ENCODE measurements around the gene NAALADL2. TPM values are rescaled to one million over a fixed set of nuclear protein-coding genes. Genes with fewer than 3 reads are reported as not detected.
"Not testable (repeated sequence)": the region's sequence is repeated elsewhere in the genome, so short reads cannot be mapped to it uniquely, and the experiment has no call there.

Gene NAALADL2
- total RNA-seq, 4 donors from 2014 or later, result 3.8 to 20.3 (median 8.6) TPM

GRCh38 chr3:175453361-175453760, 594.2 kb downstream of the NAALADL2 start:
- TF ChIP-seq POLR2AphosphoS5 (IDR thresholded peaks at IDR 0.05) (no peak), EP300 (IDR thresholded peaks at IDR 0.05) (no peak)
- no peak overlapping the region for H3K4me3 ChIP-seq
- H3K36me3 ChIP-seq, result no peaks in the 10 kb centered on the region
- intact Hi-C loops (cut with DNase I), result no loop called here
- no peaks in the 10 kb centered on the region for H3K27me3 ChIP-seq
- no peaks in the 10 kb centered on the region for H3K4me1 ChIP-seq
- H3K9me3 ChIP-seq, result no peaks in the 10 kb centered on the region
- 93% methylated on average over 3 of the region's 3 CpGs for whole genome bisulfite sequencing
- DNase-seq (ENCODE audit: extremely low spot score), result no peak
- H3K27ac ChIP-seq (replicated peaks in 1 of 4), result no peak overlapping the region

GRCh38 chr3:175456466-175456865, 597.3 kb downstream of the NAALADL2 start:
- TF ChIP-seq EP300 (IDR thresholded peaks at IDR 0.05) (no peak), CTCF (IDR thresholded peaks at IDR 0.05) (no peak), POLR2A (IDR thresholded peaks at IDR 0.05; ENCODE audit: low read depth) (no peak), POLR2AphosphoS5 (IDR thresholded peaks at IDR 0.05) (no peak)
- no peaks in the 10 kb centered on the region for H3K27me3 ChIP-seq
- WGBS, result 84% methylated on average over 2 of the region's 2 CpGs
- no peaks in the 10 kb centered on the region for H3K4me1 ChIP-seq
- H3K27ac ChIP-seq (replicated peaks in 1 of 4), result no peak overlapping the region
- no peak for DNase-seq (ENCODE audit: extremely low spot score)
- intact Hi-C loops (cut with DNase I), result no loop called here
- no peaks in the 10 kb centered on the region for H3K9me3 ChIP-seq
- no peak overlapping the region for H3K4me3 ChIP-seq
- H3K36me3 ChIP-seq, result no peaks in the 10 kb centered on the region

GRCh38 chr3:175457301-175457700, 598.2 kb downstream of the NAALADL2 start:
- WGBS, result 89% methylated on average over 2 of the region's 2 CpGs
- no peaks in the 10 kb centered on the region for H3K36me3 ChIP-seq
- no peaks in the 10 kb centered on the region for H3K4me1 ChIP-seq
- intact Hi-C loops (cut with DNase I), result no loop called here
- H3K27me3 ChIP-seq, result no peaks in the 10 kb centered on the region
- no peaks in the 10 kb centered on the region for H3K9me3 ChIP-seq
- no peak for DNase-seq (ENCODE audit: extremely low spot score)
- H3K4me3 ChIP-seq, result no peak overlapping the region
- TF ChIP-seq POLR2A (IDR thresholded peaks at IDR 0.05; ENCODE audit: low read depth) (no peak), EP300 (IDR thresholded peaks at IDR 0.05) (no peak), POLR2AphosphoS5 (IDR thresholded peaks at IDR 0.05) (no peak)
- H3K27ac ChIP-seq (replicated peaks in 1 of 4), result no peak overlapping the region

GRCh38 chr3:175460849-175461399, 601.8 kb downstream of the NAALADL2 start:
- not testable (repeated sequence) for H3K9me3 ChIP-seq; DNase-seq (ENCODE audit: extremely low spot score)
- WGBS, result 91% methylated on average over 4 of the region's 4 CpGs

GRCh38 chr3:175464362-175464761, 605.2 kb downstream of the NAALADL2 start:
- Histone ChIP-seq H3K4me3 (no peak overlapping the region), H3K36me3 (no peaks in the 10 kb centered on the region), H3K27ac (replicated peaks in 1 of 4) (no peak overlapping the region), H3K9me3 (no peaks in the 10 kb centered on the region), H3K27me3 (no peaks in the 10 kb centered on the region), H3K4me1 (no peaks in the 10 kb centered on the region)
- intact Hi-C loops (cut with DNase I), result no loop called here
- no peak for DNase-seq (ENCODE audit: extremely low spot score)
- TF ChIP-seq POLR2AphosphoS5 (IDR thresholded peaks at IDR 0.05) (no peak), POLR2A (IDR thresholded peaks at IDR 0.05; ENCODE audit: low read depth) (no peak), CTCF (IDR thresholded peaks at IDR 0.05) (no peak), EP300 (IDR thresholded peaks at IDR 0.05) (no peak)
- 87% methylated on average over 3 of the region's 3 CpGs for WGBS

More at GRCh38 chr3:175460849-175461399, 601.8 kb downstream of the NAALADL2 start:
- H3K36me3 ChIP-seq; H3K4me1 ChIP-seq; H3K4me3 ChIP-seq; H3K27me3 ChIP-seq; H3K27ac ChIP-seq (replicated peaks in 1 of 4); intact Hi-C loops (cut with DNase I): not testable (repeated sequence)

- Histone ChIP-seq H3K4me1 (no peaks in the 10 kb centered on the region), H3K36me3 (no peaks in the 10 kb centered on the region), H3K27ac (replicated peaks in 1 of 4) (no peak overlapping the region), H3K4me3 (no peak overlapping the region), H3K27me3 (no peaks in the 10 kb centered on the region), H3K9me3 (no peaks in the 10 kb centered on the region)
- intact Hi-C loops (cut with DNase I), result no loop called here
- DNase-seq (ENCODE audit: extremely low spot score), result no peak
- no peak for TF ChIP-seq CTCF (IDR thresholded peaks at IDR 0.05)
- TF ChIP-seq EP300 (IDR thresholded peaks at IDR 0.05), result no peak
- no peak for TF ChIP-seq POLR2AphosphoS5 (IDR thresholded peaks at IDR 0.05)
- no peak for TF ChIP-seq POLR2A (IDR thresholded peaks at IDR 0.05; ENCODE audit: low read depth)
Observed at GRCh38 chr3:175469124-175469523, 610.0 kb downstream of the NAALADL2 start.
